GM18907 (cell line): Measurements from ENCODE around the gene VMO1.

Experiments used
- ATAC-seq: cut with Tn5 transposase; IDR thresholded peaks from one replicate; pipeline ENCODE4 v1.9.1; 2021; ENCODE audit warnings: mild to moderate bottlenecking, moderate library complexity; ENCODE audit not compliant: unreplicated experiment

The VMO1 gene

GRCh38 chr17:4766201-4766600, 20.0 kb downstream of the VMO1 start:
- ATAC-seq, result no peak

DNA sequence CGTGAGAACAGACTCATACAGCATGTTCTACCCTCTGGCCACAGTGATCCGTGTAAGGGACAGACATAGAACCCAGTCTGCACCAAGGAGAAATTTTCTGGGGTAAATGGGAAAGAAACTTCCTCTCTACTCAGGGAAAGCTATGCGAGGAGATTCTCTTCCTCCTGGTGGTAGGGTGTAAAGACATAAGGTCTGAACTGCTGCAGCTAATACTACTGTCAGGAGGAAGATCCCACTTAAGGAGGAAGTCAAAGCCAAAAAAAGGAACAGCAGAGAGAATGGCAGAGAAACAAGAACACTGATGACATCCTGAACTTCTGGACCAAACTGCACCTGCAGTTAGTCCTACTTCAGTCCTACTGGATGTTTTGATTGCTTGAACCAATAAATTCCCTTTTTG, 21.6 kb downstream of the VMO1 start:
- no peak for ATAC-seq

GRCh38 chr17:4759776-4760236, 26.4 kb downstream of the VMO1 start:
- ATAC-seq, result no peak

DNA sequence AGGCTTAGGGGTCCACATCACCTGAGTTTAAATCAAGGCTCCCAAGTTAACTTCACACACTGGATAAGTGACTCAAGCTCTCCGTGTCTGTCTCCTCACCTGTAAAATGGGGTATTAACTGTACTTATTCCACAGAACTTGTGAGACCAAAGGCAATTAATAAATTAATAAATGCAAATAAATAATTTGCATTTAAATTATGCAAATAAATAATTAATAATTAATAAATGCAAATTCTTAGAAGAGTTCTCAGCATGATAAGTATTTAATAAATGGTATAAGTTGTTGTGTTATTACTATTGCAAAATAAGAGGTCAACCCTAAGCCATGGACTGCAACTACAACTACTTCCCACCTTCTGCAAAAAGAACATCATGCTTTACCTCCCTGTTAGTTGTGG, 32.8 kb downstream of the VMO1 start:
- ATAC-seq, result no peak

GRCh38 chr17:4751932-4752331, 34.2 kb downstream of the VMO1 start:
- ATAC-seq, result no peak

DNA sequence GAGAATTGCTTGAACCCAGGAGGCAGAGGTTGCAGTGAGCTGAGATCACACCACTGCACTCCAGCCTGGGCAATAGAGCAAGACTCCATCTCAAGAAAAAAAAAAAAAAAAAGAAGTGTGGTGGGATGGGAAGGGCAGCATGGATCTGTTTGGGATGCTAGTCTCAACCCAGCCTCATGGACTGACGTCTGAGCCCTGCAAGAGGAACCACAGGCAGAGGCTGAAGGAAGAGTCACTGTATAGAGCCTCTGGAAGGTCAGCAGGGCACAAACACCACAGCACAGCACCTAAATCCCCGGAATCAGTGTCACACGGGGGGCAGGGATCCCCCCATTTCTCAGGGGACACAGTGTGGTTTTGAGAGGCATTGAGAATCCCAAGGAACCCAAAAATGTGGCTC, 35.6 kb downstream of the VMO1 start:
- no peak for ATAC-seq

- no peak for ATAC-seq
These were observed 37.5 kb downstream of the VMO1 start for GRCh38 chr17:4748686-4749085.

DNA sequence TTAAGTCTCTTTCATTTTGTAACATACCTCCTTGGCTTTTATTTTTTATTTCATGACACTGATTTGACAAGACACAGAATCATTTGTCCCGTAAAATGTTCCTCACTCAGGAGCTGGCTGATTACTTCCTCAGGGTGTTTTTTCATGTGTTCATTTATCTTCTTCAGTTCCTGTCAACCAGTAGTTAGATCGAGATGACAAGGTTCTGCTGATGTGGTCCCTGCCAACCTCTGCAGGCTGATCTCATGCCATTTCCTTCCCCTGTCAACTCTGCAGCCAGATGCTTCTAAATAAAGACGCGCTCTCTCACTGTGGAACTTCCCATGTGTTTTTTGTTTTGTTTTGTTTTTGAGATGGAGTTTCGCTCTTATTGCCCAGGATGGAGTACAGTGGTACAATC, 38.3 kb downstream of the VMO1 start:
- ATAC-seq, result no peak

GRCh38 chr17:4744999-4745969, 40.9 kb downstream of the VMO1 start:
- ATAC-seq, result no peak

DNA sequence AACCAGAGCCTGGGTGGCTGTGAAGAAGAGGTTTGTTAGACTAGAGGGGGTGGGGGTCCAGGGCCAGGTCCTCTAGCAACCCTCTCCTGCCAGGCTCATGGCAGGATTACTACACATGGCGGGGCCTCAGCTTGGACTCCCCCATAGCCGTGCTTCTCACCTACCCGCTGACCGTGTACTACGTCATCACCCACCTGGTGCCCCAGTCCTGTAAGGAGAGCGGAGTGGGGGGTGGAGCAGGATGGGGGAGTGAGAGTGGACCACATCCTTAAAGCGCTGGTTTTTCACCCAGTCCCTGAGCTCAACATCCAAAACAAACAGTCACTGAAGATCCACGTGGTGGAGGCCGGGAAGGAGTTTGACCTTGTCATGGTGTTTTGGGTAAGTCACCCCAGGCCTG, 42.3 kb downstream of the VMO1 start:
- ATAC-seq, result no peak

GRCh38 chr17:4743216-4743615, 42.9 kb downstream of the VMO1 start:
- ATAC-seq, result no peak

- no peak for ATAC-seq
These were observed 43.5 kb downstream of the VMO1 start for GRCh38 chr17:4742629-4743028.

GRCh38 chr17:4742133-4742532, 44.0 kb downstream of the VMO1 start:
- ATAC-seq, result no peak

- no peak for ATAC-seq
These were observed 44.6 kb downstream of the VMO1 start for GRCh38 chr17:4741544-4741943.

DNA sequence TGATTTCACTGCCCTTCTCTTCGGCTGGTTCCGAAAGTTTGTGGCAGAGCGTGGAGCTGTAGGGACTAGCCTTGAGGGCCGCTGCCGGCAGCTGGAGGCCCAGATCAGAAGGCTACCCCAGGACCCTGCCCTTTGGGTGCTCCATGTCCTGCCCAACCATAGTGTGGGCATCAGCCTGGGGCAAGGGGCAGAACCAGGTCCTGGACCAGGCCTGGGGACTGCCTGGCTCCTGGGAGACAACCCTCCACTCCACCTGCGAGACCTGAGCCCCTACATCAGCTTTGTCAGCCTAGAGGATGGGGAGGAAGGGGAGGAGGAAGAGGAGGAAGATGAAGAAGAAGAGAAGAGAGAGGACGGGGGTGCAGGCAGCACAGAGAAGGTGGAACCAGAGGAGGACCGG, 45.6 kb downstream of the VMO1 start:
- ATAC-seq, result no peak

- no peak for ATAC-seq
These were observed 46.2 kb downstream of the VMO1 start for GRCh38 chr17:4740025-4740351.

DNA sequence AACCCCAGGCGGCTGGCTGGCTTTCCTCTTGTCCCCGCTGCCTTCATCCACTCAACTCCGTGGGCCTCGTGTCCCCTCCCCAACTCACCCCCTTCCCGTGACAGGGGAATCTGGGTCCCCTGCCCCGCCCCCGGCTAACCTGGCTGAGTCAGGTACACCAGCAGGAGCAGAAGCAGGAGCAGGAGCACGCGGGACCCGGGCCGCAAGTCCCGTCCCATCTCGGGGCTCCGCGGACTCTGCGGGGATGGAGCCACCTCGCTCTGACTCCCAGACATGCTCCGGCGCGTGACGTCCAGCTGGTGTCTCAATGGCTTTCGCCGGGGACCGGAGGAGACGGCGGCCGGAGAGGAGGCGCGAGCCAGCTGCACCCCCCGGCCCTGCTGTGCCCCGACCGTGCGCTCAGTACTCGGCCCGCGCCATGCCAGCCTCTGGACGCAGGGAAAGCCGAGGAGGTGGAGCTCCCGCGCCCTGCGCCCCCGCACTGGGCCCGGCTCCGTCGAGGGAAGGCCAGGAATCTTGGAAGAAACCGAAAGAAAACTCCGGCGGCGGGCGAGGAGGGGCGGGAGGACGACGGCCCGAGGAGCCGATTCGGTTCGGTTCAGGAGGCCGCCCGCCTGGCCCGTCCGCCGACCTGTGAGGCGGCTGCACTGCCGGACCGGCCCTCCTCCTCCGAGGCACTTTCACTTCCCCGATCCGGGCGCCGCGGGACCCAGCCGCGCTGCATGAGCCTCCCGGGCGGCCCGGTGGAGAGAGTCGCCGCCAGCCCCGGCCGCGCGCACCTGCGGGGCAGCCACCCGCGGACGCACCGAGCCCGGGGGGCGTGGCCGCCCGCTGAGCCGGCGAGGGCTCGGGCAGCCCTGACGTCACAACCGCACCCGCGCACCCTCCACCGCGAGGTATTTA, 46.8 kb downstream of the VMO1 start, which contains the start of the genes CXCL16 and ZMYND15:
CXCL16 (minus strand) TSS at position 807 of the 903 bp plus-strand sequence; CDS start at position 218, 589 bp downstream.
ZMYND15 (plus strand) TSS at position 712 of the 903 bp plus-strand sequence. CDS start 716 bp downstream, outside the sequence.
- ATAC-seq, result peak; percentile 46

DNA sequence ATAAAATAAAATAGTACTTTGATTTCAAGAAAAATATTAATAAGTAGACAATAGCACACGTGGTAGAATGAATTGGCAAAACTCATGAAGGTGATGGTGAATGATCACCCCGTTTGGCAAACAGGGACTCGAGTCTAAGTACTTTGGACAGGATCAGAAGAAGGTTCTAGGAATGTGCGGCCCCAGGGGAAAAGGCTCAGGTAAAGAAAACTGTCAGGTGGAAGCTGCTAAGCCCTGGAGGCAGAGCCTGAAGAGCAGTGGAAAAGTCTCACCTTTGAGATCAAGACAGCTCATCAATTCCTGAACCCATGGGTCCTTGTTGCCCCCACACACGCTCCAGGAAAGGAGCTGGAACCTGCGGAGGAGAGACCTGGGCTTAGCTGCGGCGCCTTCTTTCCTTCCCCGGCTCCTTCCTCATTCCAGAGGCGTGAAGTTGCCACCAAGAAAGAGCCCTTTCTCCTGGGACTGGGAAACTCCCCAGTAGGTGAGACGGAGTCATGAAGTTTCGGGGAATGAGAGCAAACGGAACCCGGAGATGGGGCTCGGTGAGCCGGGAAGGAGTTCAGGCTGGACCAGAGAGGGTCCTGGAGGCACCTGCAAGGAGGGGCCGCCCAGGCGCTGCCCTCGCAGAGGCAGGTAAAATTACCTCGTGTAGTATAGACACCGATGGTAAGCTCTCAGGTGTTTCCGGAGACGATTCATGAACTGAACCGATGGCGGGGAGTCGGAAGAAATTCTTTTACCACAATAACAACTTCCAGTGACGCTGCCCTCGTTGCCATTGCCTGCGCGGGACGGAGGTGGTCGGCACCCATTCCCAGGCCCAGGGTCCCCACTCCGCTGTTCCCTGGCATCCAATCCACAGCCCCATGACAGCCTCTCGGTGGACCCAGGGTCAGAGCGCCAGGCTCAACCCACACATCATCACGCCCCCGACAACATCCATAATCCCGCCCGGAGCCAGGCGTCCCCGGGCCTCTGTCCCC, 47.7 kb downstream of the VMO1 start:
- ATAC-seq, result peak; percentile 5

DNA sequence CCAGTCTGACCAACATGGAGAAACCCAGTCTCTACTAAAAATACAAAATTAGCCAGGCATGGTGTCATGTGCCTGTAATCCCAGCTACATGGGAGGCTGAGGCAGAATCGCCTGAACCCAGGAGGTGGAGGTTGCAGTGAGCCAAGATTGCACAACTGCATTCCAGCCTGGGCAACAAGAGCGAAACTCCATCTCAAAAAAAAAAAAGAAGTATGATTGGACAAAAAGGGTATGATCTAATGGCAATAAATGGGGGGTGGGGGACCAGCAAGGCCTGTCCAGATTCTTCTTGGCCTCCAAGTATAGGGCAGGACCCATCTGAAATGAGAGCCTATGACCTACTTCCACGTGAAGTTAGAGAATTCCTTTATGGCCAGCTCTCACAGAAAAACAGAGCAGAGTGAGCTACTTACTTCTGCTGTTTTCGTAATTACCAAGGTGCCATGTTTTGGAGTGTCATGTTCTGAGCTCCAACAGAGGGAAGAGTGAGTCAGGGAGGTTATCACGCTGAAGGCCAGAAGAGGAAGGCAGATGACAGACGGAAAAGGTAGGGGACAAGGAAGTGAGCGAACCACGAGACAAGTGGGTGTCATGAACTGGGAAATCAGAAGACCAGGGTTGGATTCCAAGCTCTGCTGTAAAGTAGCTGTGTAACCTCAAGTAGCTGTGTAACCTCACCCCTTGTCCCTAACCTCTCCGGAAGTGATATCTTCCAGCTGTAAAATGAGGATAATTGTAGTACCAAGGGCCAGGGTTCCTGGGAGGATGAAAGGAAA, 50.1 kb downstream of the VMO1 start:
- no peak for ATAC-seq
